AG09319 (cell line): Measurements from ENCODE around the gene CFAP69.

Source experiments
- DNase-seq: peaks from one replicate; pipeline ENCODE4 v3.0.0-alpha.2; 2010; ENCODE audit warnings: low read depth; ENCODE audit errors: extremely low read depth
- TF ChIP-seq, protein P1 (sequence below): IDR thresholded peaks from 2 replicates; pipeline ENCODE4 v1.5.1; 2011; ENCODE audit warnings: low read depth, mild to moderate bottlenecking, inconsistent platforms, low read length, moderate library complexity

CFAP69 gene

GRCh38 chr7:90211391-90212148, 33.4 kb upstream of the CFAP69 start, which contains the start of gene STEAP2:
STEAP2 (plus strand) TSS chr7:90211740; CDS start chr7:90225083, 13,343 bp downstream.
- TF ChIP-seq, protein P1, sequence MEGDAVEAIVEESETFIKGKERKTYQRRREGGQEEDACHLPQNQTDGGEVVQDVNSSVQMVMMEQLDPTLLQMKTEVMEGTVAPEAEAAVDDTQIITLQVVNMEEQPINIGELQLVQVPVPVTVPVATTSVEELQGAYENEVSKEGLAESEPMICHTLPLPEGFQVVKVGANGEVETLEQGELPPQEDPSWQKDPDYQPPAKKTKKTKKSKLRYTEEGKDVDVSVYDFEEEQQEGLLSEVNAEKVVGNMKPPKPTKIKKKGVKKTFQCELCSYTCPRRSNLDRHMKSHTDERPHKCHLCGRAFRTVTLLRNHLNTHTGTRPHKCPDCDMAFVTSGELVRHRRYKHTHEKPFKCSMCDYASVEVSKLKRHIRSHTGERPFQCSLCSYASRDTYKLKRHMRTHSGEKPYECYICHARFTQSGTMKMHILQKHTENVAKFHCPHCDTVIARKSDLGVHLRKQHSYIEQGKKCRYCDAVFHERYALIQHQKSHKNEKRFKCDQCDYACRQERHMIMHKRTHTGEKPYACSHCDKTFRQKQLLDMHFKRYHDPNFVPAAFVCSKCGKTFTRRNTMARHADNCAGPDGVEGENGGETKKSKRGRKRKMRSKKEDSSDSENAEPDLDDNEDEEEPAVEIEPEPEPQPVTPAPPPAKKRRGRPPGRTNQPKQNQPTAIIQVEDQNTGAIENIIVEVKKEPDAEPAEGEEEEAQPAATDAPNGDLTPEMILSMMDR: peak; percentile 57
- peak; percentile 89 for DNase-seq

DNA sequence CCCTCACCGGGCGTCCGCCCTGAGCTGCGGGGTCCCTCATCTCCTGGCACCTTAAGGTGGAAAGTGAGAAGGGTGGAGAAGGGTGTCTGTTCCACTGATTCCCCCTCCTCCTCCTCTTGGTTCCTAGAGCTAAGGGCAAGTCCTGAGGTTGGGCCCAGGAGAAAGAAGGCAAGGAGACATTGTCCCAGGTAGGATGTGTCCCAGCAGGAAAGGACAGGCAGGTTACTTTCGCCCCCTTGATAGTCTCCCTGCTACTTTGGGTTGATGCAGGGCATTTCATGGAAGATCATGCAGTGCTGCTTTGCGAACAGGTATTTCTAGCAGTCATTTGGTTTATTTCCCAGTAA, 32.9 kb upstream of the CFAP69 start:
- DNase-seq: no peak
- TF ChIP-seq, protein P1: no peak

GRCh38 chr7:90213521-90213920, 31.5 kb upstream of the CFAP69 start:
- DNase-seq: no peak
- TF ChIP-seq, protein P1: no peak

DNA sequence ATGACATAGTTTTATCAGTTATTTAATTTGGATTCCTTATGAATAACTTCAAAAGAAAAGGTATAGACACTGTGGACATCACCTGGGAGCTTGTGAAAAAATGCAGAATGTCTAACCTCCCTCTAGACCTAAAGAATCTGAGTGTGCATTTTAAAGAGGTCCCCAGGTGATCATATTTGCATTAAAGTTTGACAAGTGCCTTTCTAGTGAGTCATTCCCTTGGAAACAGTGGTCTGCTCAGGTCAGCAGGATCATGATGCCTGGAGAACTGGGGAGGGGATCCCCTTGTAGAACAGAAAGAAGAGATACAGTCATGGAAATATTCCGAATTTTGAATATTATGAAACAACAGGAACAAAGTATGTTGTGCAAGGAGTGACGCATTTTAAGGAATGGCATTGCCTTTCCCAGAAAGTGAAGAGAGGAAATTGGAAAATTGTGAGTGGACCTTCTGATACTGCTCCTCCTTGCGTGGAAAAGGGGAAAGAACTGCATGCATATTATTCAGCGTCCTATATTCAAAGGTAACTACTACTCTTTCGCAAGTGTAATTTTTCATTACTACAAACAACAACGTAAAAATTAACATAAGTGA, 28.8 kb upstream of the CFAP69 start:
- TF ChIP-seq, protein P1: peak; percentile 43
- DNase-seq: peak; percentile 57

DNA sequence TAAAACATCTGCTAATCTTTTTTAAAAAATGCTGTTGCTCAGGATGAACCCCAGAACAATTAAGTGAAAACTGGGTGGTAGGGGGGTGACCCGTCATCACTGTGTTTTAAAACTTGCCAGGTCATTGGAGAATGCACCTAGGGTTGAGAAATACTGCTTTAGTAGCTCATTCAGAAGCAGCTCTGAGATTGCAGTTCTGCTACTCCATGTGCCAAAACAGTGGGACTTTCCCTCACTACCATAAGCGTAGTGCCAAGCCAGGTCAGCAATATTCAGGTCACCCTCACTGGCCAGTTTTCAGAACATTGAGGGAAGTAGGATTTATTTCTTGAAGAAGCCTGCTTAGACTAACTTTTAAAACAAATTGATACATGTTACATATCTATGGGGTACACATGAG, 28.2 kb upstream of the CFAP69 start:
- DNase-seq: no peak
- TF ChIP-seq, protein P1: no peak

- no peak for DNase-seq
- TF ChIP-seq, protein P1: no peak
These were observed 22.6 kb upstream of the CFAP69 start for GRCh38 chr7:90222390-90222789.
